ENCODE data around the gene C12orf76. TPM values are rescaled to one million over a fixed set of nuclear protein-coding genes. Genes with fewer than 3 reads are reported as not detected.

The C12orf76 gene
- total RNA-seq, 2 experiments from 2014 or later: 9.7 to 11.0 TPM

DNA sequence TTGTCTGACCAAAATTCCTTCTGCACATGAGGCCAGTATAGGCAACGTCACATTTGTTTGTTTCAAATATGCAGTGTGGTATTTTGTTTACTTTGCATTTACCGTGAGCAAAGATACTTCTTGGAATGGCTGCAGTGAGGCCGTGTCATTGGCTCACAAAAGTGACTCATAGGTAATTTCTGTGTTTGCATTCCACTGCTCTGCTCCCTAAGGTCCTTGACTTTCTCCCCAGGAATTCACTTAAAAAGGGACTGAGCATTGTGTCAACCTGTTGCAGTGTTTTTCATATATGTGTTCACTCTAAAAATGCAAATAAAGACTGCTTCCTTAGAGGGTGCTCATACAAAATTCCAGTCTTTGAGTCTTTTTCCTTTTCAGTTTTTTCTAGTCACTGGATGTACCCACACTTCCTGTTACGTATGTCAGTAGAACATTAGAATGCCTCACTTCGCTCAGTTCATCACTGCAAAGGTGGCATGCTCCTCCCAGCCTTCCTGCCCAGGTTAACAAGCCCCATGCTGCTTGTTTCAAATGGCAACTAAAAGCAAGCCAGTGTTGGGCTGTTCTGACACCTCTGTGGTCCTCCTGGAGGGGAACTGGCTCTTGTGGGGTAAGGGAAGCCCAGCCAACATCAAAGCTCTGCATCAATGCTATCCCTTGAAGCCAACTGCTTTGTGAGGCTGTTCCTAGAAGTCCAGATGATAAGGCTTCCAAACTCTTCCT lies 9.1 kb downstream of the C12orf76 start:
- Mint-ChIP-seq H3K27me3 (no peaks in the 10 kb centered on the region), H3K4me3 (no peak overlapping the region), H3K4me1 (ENCODE audit: low read depth) (peaks cover 40% of the 10 kb centered on the region), H3K36me3 (ENCODE audit: low read depth) (peaks cover 37% of the 10 kb centered on the region), H3K9me3 (no peaks in the 10 kb centered on the region), H3K27ac (peak overlapping the region; percentile 88)
- POLR2A ChIA-PET: interaction anchor here (0.6 to 0.8 kb wide), 2 partner anchors 16 to 35 kb away, joined by 3 read pairs; no protein-coding TSS in a partner anchor
- no peak for TF ChIP-seq CTCF (IDR thresholded peaks at IDR 0.05)
- ATAC-seq: peak; percentile 48
- CTCF ChIA-PET: interaction anchor here (1.3 kb wide), 1 partner anchor 186 kb away, joined by 3 read pairs; no protein-coding TSS in a partner anchor
- intact Hi-C loops (cut with micrococcal nuclease): no loop called here
- peak; percentile 49 for DNase-seq

DNA sequence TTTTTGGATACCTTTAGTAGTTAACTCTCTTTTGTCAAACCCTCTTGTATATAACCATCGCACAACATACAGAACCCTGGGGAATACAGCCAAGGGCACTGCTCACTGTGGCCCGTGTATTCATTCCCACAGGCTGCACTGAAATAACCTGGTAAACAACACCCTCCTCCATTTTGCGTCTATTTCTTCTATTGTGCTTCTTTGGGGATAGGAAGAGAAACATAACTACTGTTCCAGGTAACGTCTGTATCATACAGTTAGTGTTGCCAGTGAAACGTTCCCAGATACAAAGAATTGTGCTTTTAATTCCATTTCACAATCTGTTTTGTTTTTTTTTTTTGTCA lies 9.6 kb downstream of the C12orf76 start:
- DNase-seq (no peak), ATAC-seq (no peak)
- ChIA-PET POLR2A (interaction anchor here (1.4 to 1.7 kb wide), 2 partner anchors 10 to 14 kb away, joined by 3 to 4 read pairs; no protein-coding TSS in a partner anchor), CTCF (interaction anchor here (0.5 kb wide), 1 partner anchor 232 kb away, joined by 3 read pairs; no protein-coding TSS in a partner anchor)
- Mint-ChIP-seq H3K27me3 (no peaks in the 10 kb centered on the region), H3K4me3 (no peak overlapping the region), H3K36me3 (ENCODE audit: low read depth) (peaks cover 38% of the 10 kb centered on the region), H3K4me1 (ENCODE audit: low read depth) (peaks cover 40% of the 10 kb centered on the region), H3K27ac (peak overlapping the region; percentile 88), H3K9me3 (no peaks in the 10 kb centered on the region)
- no peak for TF ChIP-seq CTCF (IDR thresholded peaks at IDR 0.05)
- intact Hi-C loops (cut with micrococcal nuclease): no loop called here

DNA sequence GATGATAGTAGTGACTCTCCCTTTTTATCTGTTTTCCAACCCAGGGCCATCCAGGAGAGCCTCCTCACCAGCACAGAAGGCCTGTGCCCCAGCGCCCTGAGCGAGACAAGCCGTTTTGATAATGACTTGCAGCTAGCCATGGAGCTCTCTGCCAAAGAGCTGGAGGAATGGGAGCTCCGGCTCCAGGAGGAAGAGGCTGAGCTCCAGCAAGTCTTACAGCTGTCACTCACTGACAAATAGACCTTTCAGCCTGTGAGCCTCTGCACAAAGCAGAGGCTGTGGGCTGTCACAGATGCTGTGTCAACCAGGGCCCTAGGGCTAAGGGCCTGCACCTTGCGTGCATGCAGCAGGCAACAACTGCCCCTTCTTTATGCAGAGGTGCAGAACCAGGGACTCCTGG lies 11.0 kb downstream of the C12orf76 start:
- ATAC-seq: no peak
- ChIA-PET POLR2A (interaction anchor here (1.4 to 1.7 kb wide), 3 partner anchors 8 to 13 kb away, joined by 3 to 4 read pairs (median 4); partner anchors contain the start of gene C12orf76), CTCF (no interaction called here)
- TF ChIP-seq CTCF (IDR thresholded peaks at IDR 0.05): no peak
- DNase-seq: no peak
- H3K4me3 Mint-ChIP-seq: no peak overlapping the region
- intact Hi-C loops (cut with micrococcal nuclease): no loop called here
- H3K4me1 Mint-ChIP-seq (ENCODE audit: low read depth): peaks cover 32% of the 10 kb centered on the region
- no peak overlapping the region for H3K27ac Mint-ChIP-seq
- peaks cover 38% of the 10 kb centered on the region for H3K36me3 Mint-ChIP-seq (ENCODE audit: low read depth)
- no peaks in the 10 kb centered on the region for H3K9me3 Mint-ChIP-seq
- no peaks in the 10 kb centered on the region for H3K27me3 Mint-ChIP-seq

DNA sequence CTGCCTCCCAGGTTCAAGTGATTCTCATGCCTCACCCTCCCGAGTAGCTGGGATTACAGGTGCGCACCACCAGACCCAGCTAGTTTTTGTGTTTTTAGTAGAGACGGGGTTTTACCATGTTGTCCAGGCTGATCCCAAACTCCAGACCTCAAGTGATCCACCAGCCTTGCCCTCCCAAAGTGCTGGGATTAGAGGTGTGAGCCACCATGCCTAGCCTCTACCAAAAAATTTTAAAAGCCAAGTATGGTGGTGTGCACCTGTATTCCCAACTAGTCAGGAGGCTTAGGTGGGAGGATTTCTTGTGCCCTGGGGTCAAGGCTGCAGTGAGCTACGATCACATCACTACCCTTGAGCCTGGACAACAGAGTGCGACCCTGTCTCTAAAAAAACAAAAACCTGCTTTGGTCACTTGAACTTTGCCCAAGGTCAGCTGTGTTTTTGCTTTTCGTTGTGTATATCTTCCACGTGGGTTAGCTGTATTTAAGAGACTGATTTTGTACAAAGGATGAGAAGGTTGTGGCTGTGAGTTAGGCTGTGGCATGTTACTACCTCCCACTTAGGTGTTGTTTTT lies 12.7 kb downstream of the C12orf76 start:
- CTCF ChIA-PET: interaction anchor here (1.2 kb wide), 2 partner anchors 13 to 44 kb away, joined by 3 read pairs; no protein-coding TSS in a partner anchor
- Mint-ChIP-seq H3K27ac (no peak overlapping the region), H3K4me1 (ENCODE audit: low read depth) (peaks cover 22% of the 10 kb centered on the region), H3K36me3 (ENCODE audit: low read depth) (peaks cover 29% of the 10 kb centered on the region), H3K4me3 (no peak overlapping the region), H3K9me3 (no peaks in the 10 kb centered on the region), H3K27me3 (no peaks in the 10 kb centered on the region)
- ATAC-seq (no peak), DNase-seq (no peak)
- TF ChIP-seq CTCF (IDR thresholded peaks at IDR 0.05): no peak
- POLR2A ChIA-PET: no interaction called here
- intact Hi-C loops (cut with micrococcal nuclease): no loop called here

GRCh38 chr12:110033888-110034287 lies 14.4 kb downstream of the C12orf76 start:
- no peak for ATAC-seq
- ChIA-PET POLR2A (no interaction called here), CTCF (interaction anchor here (0.7 kb wide), 1 partner anchor 9 kb away, joined by 3 read pairs; no protein-coding TSS in a partner anchor)
- DNase-seq: no peak
- peaks cover 11% of the 10 kb centered on the region for H3K4me1 Mint-ChIP-seq (ENCODE audit: low read depth)
- no peak for TF ChIP-seq CTCF (IDR thresholded peaks at IDR 0.05)
- H3K36me3 Mint-ChIP-seq (ENCODE audit: low read depth): peaks cover 26% of the 10 kb centered on the region
- no peaks in the 10 kb centered on the region for H3K9me3 Mint-ChIP-seq
- H3K4me3 Mint-ChIP-seq: no peak overlapping the region
- intact Hi-C loops (cut with micrococcal nuclease): no loop called here
- no peak overlapping the region for H3K27ac Mint-ChIP-seq
- H3K27me3 Mint-ChIP-seq: no peaks in the 10 kb centered on the region
